Hematopoietic multipotent progenitor cell treated with erythropoietin and hydrocortisone succinate and interleukin-3 and kit ligand, for 17 days (in vitro differentiated cells): ENCODE data around the gene VWA8.
"Not testable (repeated sequence)": the region's sequence is repeated elsewhere in the genome, so short reads cannot be mapped to it uniquely, and the experiment has no call there.

Experiments used
- DNase-seq: peaks from one replicate; pipeline ENCODE4 v3.0.0-alpha.2; 2015; ENCODE audit warnings: low spot score

The VWA8 gene

DNA sequence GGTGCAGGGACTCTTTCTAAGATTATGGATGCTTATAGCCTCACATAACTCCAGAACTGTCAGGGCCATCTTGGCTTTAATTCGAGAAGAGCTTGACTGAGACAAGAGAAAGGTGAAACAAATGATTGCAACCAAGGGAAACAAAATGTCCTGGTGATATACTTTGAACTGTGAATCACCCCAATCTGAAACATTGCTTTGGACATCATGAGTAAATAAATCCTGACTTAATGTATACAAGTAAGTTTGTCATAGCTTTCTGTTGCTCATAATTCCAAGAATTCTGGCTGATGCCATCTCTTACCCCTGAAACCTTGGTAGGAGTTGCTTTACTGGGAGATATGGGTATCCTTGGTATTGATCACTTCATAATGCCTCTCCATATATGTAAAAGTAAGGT is 5.8 kb upstream of the VWA8 start:
- DNase-seq, result no peak

DNA sequence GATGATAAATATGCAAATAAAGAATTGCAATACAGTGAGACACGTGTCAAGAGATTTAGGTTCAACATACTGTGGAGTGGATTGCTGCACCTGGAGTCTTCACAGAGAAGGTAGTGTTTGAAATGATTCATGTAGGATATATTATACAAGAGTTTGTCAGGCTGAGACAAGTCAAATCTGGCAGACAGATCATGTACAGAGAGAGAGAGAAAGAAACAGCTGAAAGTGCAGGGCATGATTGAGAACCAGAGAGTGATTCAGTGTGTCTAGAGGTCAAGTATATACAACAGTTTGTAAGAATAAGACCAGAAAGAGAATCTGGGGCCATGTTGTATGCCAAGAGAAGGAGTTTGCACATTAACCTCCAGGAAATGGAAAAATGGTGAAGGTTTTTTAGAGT is 2.1 kb upstream of the VWA8 start:
- DNase-seq, result no peak

DNA sequence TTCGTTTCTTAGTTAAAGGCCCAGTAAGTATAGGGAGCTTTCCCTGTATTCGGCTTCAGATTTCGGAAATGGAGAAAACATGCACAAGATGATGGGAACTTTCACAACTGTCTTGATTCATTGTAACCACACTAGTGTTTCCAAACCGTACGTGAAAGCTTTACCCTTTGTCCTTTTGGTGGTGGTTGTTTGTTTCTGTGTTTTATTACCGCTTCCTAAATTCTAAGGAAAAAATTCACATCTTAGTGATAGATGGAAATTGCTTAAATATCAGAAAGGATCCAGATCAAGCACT is 504 bp upstream of the VWA8 start:
- no peak for DNase-seq

DNA sequence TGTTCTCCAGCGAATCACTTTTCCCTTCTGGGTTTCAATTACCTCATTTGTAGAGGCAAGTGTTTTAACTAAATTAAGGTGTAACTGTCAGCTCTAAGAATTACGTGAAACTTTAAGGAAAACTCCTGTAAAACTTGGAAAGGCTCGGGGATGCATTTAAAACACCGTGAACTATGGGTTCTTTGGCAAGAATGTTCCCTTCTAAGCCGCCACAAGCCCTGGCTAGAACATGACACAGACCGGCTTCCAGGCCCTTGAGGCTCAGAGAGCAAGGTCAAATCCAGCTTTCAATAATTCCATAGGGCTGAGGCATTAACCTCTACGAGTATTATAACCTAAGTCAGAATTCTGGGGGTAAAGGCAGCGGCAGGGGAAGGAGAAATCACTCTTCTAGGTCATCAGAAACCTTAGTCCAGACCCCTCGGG is 685 bp downstream of the VWA8 start:
- peak; percentile 63 for DNase-seq

DNA sequence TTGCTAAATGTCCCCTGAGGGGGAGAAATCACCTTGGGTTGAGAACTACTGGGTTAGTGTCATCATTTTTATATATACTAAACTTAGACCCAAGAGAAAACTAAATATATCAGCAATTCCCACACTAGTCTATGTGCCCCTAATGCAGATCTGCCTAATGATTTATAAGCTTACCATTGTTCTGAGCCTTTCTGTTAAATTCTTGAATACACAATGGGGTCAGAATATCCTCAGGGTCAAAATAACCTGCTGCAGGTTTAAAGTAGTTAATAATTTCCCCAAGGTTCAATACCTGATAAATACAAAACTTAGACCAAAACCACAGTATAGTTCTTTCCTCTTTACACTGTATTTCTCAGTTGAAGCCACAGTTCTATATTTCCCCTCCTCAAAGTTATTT is 4.6 kb downstream of the VWA8 start:
- DNase-seq, result no peak

DNA sequence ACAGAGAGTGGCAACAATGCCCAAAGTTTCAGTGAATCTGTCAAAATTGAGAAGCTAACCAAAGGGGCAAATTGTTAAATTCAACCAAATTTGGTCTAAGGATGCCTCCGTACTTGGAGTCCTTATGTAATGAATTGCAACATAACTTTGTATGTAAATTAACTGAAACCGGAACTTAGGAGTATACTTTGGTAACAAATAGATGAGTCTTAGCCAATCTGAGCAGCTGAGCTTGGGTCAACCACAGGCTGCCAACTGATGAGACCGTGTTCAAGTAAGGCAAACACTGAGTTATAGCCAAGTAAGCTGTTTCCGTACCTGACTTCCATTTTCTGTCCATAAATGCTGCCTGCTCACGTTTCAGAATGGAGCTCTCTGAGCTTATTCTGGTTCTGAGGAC is 5.3 kb downstream of the VWA8 start:
- no peak for DNase-seq

DNA sequence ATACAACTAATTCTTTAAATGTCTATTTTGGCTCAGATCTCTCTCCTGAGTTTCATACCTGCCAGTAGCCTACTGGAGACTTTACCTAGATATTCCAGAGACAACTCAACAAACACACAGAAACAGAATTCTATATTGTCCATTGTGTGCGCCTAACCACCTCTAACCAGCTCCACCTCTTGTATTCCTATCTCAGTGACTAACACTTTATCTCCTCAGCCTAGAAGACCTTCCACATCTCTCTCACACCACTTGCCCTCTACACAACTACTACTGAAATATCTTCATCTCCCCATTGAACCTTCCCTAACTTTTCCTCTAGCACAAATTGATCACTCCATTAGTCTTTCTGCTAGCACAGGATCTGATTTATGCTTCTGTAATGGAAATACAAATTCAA is 6.7 kb downstream of the VWA8 start:
- DNase-seq, result no peak

DNA sequence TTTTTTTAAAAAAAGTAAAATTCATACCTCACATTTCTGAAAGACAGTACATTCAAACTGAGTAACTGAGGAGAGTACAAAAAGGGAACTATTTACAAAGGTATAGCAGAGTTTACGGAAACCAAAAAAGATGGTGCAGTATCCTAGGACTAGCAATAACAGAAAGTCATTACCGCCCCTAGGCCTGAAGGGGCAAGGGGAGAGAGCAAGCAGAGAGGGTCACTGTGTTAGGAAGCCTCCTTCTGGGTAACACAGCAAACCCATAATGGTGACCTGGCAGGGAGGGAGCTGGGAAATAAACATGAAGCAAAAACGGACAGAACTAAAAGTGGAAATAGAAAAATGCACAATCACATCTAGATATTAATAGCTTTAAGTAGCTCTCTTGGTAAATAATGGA is 8.2 kb downstream of the VWA8 start:
- no peak for DNase-seq

DNA sequence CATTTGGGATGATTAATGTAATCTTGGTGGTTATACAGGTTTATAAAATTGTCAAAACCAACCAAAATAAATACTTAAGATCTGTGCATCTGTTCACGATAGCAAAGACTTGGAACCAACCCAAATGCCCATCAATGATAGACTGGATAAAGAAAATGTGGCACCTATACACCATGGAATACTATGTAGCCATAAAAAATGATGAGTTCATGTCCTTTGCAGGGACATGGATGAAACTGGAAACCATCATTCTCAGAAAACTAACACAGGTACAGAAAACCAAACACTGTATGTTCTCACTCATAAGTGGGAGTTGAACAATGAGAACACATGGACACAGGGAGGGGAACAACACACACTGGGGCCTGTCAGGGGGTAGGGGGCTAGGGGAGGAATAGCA is 11.8 kb downstream of the VWA8 start:
- not testable (repeated sequence) for DNase-seq

DNA sequence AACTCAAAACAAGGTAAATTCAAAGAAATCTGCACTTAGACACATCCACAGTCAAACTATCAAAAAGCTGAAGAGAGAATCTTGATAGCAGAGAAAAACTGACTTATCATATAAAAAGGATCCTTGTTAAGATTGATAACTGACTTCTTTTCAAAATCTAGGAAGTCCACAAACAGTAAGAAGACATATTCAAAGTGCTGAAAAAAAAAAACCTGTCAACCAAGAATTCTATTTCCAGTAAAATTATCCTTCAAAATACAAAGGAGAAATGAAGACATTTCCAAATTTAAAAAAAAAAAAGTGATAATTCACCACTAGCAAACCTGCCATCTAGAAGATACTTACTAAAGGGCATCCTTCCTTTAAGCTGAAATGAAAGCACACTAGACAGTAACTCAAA is 15.0 kb downstream of the VWA8 start:
- no peak for DNase-seq

DNA sequence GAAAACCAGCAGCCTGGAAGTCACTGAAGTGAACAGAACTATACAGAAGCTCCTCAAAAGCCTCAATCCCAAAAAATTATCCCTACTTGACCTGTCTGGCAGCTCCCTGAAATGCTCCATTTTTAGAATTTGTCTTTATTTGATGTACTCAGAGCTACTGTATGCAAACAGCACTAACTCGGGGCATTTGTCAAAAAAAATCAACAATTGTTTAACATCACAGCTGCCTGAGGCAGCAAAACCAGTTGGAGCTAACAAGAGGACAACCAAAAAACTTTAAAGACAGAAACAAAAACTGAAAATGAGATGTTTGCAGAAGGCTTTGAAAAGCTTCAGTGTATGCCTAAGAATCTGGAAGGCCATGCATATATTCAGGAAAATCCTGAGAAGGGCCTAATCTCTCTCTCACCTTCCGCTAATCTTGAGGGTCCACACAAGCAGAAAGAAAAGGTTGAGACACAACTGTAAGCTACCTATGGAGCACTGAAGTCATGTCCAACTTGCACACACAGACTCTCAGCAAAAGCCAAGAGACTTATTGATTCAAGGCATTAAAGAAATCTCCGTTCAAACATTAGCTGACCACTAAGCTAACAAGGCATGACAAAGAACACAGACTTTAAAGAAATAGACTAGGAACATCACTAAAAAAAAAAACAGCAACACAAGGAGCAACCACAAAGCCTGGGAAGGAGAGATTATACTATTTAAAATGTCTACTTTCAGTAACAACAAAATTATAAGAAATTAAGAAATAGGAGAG is 16.1 kb downstream of the VWA8 start:
- no peak for DNase-seq

DNA sequence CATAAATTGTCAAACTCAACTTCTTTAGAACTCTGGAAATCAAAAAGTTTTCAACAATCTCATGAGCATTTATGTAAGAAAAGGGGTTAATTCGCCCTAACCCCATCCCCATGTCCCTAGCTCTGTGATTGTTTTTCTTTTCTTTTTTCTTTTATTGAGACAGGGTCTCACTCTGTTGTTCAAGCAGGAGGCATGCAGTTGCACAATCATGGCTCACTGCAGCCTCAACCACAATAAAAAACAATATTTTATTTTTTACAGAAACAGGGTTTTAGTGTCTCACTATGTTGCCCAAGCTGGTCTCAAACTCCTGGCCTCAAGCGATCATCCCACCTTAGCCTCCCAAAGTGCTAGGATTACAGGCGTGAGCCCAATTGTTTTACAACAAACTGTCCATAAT is 16.7 kb downstream of the VWA8 start:
- DNase-seq, result no peak

DNA sequence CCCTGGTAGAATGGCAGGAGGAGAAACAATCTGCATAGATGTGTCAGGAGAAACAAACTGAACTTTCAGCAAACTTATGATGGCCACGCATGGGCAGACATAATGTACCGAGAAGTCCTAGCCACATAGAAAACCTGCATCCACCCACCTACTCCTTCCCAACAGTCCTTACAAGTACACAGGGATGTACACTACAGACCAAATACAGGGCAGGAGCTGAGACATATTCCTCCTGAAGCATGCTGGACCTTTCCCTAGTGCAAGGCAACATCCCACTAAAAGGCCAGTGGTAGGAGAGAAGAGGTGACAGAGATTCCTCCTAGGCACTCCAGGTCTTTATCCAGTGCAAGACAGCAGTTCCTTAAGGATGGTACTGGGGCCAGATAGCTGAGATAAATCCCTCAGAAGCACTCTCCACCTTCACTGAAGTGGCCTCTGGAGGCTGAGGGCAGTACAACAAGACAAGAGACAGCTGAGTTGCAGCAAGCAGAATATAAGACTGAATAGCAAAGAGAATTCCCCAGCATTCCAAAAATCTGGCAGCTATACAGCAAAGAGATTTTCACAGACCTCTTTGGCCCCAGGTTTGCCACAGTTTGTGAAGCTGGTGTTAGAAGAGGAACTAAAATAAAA is 18.3 kb downstream of the VWA8 start:
- peak; percentile 31 for DNase-seq

DNA sequence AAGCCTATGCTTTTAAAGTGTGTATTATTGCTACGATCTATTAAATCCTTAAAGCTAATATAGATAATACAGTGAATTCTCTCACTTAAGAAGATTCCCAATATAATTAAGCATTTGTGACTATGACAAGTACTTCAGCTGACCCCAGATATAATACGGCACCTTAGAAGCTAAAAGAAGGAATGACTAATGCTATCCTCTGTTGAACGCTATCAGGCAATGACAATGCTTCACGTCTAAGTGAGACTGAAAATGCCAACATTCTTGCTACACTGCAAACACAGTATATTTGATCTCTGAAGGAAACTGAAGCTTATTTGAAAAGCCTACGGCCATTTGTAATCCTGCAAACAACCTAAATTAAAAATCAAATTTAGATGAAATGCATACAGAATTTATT is 19.7 kb downstream of the VWA8 start:
- DNase-seq, result no peak

DNA sequence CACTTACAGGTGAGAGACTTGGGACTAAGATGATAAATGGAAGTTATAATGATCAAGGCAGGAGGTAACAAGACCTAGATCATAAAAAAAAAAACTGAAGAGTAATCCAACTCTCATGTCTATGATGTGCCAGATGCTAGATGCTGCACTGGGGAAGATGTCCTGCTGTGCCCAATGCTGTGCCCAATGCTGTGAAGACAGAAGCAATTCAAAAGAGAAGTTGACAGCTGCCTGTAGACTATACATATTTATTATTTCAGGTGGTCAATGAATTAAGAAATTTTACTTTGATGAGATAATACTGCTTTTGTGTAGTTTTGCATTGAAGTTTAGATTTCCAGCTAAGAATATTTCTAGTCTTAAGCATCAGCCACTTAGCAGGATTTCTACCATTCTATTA is 21.5 kb downstream of the VWA8 start:
- DNase-seq, result no peak

DNA sequence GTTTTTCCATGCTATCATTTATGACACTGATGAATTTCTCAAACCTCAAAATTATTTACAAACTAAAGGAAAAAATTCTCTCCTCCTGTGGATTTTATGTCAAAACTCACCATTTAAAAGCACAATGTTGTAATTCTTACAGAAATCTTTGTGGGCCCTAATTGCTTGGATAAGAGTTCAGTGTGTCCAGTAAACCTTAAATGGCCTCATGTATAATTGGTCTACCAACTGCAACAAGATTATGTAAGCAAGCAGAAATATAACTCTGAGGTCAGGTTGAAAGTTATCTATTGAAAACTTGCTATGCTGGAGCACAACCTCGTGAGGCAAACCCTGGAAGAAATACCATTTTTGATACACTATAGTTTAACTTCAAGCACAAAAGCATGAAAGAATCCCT is 22.0 kb downstream of the VWA8 start:
- DNase-seq, result no peak

DNA sequence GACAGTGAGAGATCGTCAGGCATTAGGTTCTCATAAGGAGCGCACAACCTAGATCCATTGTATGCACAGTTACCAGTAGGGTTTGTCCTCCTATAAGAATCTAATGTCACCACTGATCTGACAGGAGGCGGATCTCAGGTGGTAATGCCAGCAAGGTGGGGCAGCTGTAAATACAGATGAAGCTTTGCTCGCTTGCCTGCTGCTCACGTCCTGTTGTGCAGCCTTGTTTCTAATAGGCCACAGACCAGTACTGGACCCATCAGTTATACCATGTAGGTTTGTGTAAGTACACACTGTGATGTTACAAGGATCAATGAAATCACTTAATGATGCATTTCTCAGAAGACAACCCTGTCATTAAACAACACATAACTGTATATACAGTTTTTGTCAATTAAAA is 23.5 kb downstream of the VWA8 start:
- no peak for DNase-seq

DNA sequence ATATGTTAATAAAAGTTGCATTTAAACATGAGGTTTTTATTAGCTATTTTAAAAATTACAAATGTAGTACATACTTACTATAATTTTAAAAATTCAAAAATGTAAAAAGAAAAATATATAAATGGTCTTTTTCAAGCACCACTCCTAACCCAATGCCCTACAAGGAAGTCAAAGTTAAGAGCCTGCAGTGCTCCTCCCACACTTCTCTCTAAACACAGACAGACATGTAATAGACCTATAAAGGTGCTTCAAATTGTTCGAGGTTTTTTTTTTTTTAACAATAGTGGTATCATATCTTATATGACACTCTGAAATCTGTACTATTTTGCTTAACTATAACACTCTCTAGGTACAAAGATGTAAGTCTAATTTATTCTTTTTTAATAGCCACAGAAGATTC is 25.4 kb downstream of the VWA8 start:
- DNase-seq, result no peak

DNA sequence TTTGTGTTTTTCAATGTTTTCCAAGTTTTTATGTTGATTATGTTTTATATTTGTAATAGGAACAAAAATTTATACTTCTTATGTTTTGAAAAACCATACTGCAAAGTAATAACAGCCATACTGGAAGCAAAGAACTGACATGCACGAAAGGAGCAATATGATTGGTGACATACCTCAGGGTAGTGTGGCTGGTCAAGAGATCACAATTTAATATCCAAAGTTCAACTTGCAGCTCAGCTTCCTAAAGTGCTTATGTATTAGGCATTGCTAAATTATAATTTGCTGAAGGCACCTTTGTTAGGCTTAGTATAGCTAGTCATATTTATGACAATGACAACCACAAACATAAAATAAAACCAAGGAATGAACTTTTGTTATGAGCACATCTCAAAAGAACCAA is 25.9 kb downstream of the VWA8 start:
- DNase-seq, result no peak

DNA sequence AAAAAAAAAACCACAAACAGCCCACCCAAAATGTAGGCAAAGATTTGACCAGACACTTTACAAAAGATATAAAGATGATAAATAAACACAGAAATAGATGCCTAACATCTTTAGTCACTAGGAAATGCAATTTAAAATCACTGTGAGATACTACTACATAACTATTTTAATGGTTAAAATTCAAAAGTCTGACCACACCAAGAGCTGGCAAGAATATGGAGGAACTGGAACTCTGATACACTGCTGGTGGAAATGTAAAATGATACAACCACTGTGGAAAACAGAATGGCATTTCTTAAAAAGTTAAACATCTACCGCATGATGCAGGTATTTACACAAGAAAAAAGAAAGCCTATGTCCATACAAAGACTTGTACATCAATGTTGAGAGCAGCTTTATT is 26.8 kb downstream of the VWA8 start:
- no peak for DNase-seq

DNA sequence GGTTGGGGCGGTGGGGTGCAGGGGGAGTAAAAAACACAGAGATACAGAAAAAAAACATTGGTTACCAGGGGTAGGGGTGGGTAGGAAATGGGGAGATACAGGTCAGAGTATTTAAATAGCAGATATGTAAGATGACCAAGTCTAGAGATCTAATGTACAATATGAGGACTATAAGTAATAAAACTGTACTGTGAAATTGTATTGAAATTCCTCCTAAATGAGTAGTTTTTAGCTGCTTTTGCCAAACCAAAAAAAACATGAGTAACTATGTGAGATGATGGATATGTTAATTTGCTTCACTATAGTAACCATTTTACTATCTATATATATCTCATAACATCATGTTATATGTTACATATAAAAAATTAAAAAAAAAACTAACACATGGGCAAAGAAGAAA is 29.6 kb downstream of the VWA8 start:
- no peak for DNase-seq

DNA sequence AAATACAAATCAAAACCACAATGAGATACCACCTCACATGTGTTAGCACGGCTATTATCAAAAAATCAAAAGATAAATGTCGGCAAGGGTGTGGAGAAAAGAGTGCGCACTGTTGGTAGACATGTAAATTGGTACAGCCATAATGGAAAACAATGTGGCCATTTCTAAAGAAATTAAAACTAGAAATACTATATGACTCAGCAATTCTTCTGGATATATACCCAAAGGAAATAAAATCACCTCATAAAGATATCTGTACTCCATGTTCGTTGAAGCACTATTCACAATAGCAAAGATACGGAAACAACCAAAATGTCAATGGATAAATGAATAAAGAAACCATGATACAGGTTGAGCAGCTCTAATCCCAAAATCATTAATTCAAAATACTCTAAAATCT is 30.8 kb downstream of the VWA8 start:
- no peak for DNase-seq

DNA sequence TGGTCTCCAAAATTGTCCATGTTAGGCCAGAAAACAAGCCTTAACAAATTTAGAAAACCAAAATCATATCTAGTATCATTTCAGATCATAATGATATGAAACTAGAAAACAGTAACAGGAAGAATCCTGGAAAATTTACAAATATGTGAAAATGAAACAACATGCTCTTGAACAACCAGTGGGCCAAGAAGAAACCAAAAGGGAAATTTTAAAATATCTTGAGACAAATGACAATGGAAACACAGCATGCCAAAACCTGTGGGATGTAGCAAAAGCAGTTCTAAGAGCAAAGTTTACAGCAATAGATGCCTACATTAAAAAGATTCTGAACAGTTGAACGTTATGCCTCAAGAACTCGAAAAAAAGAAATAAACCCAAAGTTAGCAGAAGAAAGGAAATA is 32.6 kb downstream of the VWA8 start:
- DNase-seq, result no peak

DNA sequence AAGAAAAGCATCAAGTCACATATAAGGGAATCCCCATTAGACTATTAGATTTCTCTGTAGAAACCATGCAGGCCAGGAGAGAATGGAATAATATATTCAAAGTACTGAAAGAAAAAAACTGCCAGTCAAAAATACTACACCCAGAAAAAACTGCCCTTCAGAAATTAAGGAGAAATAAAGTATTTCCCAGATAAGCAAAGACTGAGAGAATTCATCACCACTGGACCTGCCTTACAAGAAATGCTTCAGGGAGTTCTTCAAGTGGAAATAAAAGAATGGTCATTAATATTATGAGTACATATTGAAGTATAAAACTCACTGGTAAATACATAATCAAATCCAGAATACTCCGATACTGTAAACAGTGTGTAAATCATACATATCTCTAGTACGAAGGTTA is 35.9 kb downstream of the VWA8 start:
- no peak for DNase-seq
